Germinal center (tissue), 1 donor: ENCODE results near the gene GABRB1.
A peak's percentile ranks its signal among the peaks of the same experiment; 100 is the strongest.
"Not testable (repeated sequence)": the region's sequence is repeated elsewhere in the genome, so short reads cannot be mapped to it uniquely, and the experiment has no call there.

Experiments used
- DNase-seq: peaks from one replicate; pipeline ENCODE4 v3.0.0; 2012; ENCODE audit warnings: mixed read lengths, low spot score

GABRB1 gene

GRCh38 chr4:47309165-47309564, 277.8 kb downstream of the GABRB1 start:
- no peak for DNase-seq

GRCh38 chr4:47312170-47312569, 280.8 kb downstream of the GABRB1 start:
- no peak for DNase-seq

GRCh38 chr4:47313384-47313783, 282.0 kb downstream of the GABRB1 start:
- no peak for DNase-seq

GRCh38 chr4:47315346-47315745, 284.0 kb downstream of the GABRB1 start:
- no peak for DNase-seq

- DNase-seq, result no peak
Measured at GRCh38 chr4:47326025-47326424, 294.7 kb downstream of the GABRB1 start.

- no peak for DNase-seq
Measured at GRCh38 chr4:47330866-47331265, 299.5 kb downstream of the GABRB1 start.

GRCh38 chr4:47334652-47335051, 303.3 kb downstream of the GABRB1 start:
- DNase-seq, result no peak

- no peak for DNase-seq
Measured at GRCh38 chr4:47337893-47338292, 306.5 kb downstream of the GABRB1 start.

- no peak for DNase-seq
Measured at GRCh38 chr4:47340914-47341313, 309.5 kb downstream of the GABRB1 start.

- no peak for DNase-seq
Measured at GRCh38 chr4:47342796-47343195, 311.4 kb downstream of the GABRB1 start.

- DNase-seq, result no peak
Measured at GRCh38 chr4:47349326-47349725, 318.0 kb downstream of the GABRB1 start.

- no peak for DNase-seq
Measured at GRCh38 chr4:47355568-47355967, 324.2 kb downstream of the GABRB1 start.

GRCh38 chr4:47359891-47360290, 328.5 kb downstream of the GABRB1 start:
- DNase-seq, result no peak

GRCh38 chr4:47367761-47368160, 336.4 kb downstream of the GABRB1 start:
- no peak for DNase-seq

- no peak for DNase-seq
Measured at GRCh38 chr4:47368211-47368610, 336.8 kb downstream of the GABRB1 start.

GRCh38 chr4:47372561-47372960, 341.2 kb downstream of the GABRB1 start:
- no peak for DNase-seq

GRCh38 chr4:47373174-47373573, 341.8 kb downstream of the GABRB1 start:
- no peak for DNase-seq

GRCh38 chr4:47373709-47374108, 342.3 kb downstream of the GABRB1 start:
- no peak for DNase-seq

GRCh38 chr4:47374477-47374876, 343.1 kb downstream of the GABRB1 start:
- DNase-seq, result no peak

GRCh38 chr4:47378021-47378530, 346.7 kb downstream of the GABRB1 start:
- not testable (repeated sequence) for DNase-seq

- DNase-seq, result no peak
Measured at GRCh38 chr4:47381172-47381571, 349.8 kb downstream of the GABRB1 start.

- DNase-seq, result no peak
Measured at GRCh38 chr4:47382846-47383360, 351.5 kb downstream of the GABRB1 start.

- peak; percentile 14 for DNase-seq
Measured at GRCh38 chr4:47383829-47384427, 352.6 kb downstream of the GABRB1 start.

GRCh38 chr4:47386146-47386545, 354.8 kb downstream of the GABRB1 start:
- DNase-seq, result no peak
